Fibroblast of lung (primary cell): ENCODE data around the gene KRT20.

Source experiments
- EZH2 ChIP-seq: IDR thresholded peaks from 2 replicates; pipeline ENCODE4 v1.5.1; 2012; ENCODE audit warnings: low read length, control low read depth, mild to moderate bottlenecking; ENCODE audit errors: missing control alignments
- TF ChIP-seq, protein P1 (sequence below), 2 donors: IDR thresholded peaks in 1 of 2; conservative IDR thresholded peaks in 1 of 2; 1 replicate in 1 of 2; 2 replicates in 1 of 2; pipeline ENCODE4 v1.5.1; 2011 to 2012; ENCODE audit warnings: low read length in 2 of 2, control low read depth in 1 of 2, inconsistent platforms in 1 of 2, low read depth in 1 of 2, mild to moderate bottlenecking in 1 of 2

DNA sequence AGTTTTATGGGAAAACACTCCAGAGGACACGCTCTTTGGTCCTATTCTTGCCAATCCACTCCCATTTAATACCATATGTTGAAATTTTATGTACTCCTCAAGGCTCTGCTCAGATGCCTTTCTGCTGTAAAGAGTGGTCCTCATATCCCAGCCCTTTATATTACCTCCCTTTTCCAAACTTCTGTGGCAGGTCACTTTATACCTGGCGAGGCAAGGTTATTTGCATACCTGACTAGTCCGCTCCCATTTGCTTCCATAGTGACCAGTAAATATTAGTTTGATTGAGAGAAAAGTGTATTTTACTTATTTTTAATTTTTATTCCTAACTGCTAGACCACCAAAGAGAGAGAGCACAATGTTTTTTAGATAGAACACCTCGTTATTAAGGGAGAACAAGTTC, 35.3 kb downstream of the KRT20 start:
- TF ChIP-seq EZH2: no peak
- TF ChIP-seq, protein P1, sequence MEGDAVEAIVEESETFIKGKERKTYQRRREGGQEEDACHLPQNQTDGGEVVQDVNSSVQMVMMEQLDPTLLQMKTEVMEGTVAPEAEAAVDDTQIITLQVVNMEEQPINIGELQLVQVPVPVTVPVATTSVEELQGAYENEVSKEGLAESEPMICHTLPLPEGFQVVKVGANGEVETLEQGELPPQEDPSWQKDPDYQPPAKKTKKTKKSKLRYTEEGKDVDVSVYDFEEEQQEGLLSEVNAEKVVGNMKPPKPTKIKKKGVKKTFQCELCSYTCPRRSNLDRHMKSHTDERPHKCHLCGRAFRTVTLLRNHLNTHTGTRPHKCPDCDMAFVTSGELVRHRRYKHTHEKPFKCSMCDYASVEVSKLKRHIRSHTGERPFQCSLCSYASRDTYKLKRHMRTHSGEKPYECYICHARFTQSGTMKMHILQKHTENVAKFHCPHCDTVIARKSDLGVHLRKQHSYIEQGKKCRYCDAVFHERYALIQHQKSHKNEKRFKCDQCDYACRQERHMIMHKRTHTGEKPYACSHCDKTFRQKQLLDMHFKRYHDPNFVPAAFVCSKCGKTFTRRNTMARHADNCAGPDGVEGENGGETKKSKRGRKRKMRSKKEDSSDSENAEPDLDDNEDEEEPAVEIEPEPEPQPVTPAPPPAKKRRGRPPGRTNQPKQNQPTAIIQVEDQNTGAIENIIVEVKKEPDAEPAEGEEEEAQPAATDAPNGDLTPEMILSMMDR (conservative IDR thresholded peaks at IDR 0.05 in 1 of 2, IDR thresholded peaks at IDR 0.05 in 1 of 2; ENCODE audit: low read depth in 1 of 2, low read length in 2 of 2): no peak
